ENCODE measurements around the gene OLA1. TPM values are rescaled to one million over a fixed set of nuclear protein-coding genes. Genes with fewer than 3 reads are reported as not detected.

OLA1 gene
- polyA plus RNA-seq, 1 experiment: 36.7 TPM

GRCh38 chr2:174076975-174077374 lies 171.4 kb downstream of the OLA1 start:
- ChIA-PET POLR2A (no interaction called here), CTCF (no interaction called here)
- no peak for TF ChIP-seq CTCF (IDR thresholded peaks at IDR 0.05; ENCODE audit: insufficient read depth, low read depth, low read length)
- no peak overlapping the region for H3K4me3 ChIP-seq (ENCODE audit: low read depth, low read length)
- no peaks in the 10 kb centered on the region for H3K27me3 ChIP-seq (ENCODE audit: control insufficient read depth, insufficient read depth, low read length)
- DNase-seq (ENCODE audit: low read depth): no peak
- H3K36me3 ChIP-seq (ENCODE audit: control insufficient read depth, insufficient read depth, low read length): no peaks in the 10 kb centered on the region

- no peak for DNase-seq (ENCODE audit: low read depth)
- H3K4me3 ChIP-seq (ENCODE audit: low read depth, low read length): no peak overlapping the region
- no peak for TF ChIP-seq CTCF (IDR thresholded peaks at IDR 0.05; ENCODE audit: insufficient read depth, low read depth, low read length)
- H3K27me3 ChIP-seq (ENCODE audit: control insufficient read depth, insufficient read depth, low read length): no peaks in the 10 kb centered on the region
- no peaks in the 10 kb centered on the region for H3K36me3 ChIP-seq (ENCODE audit: control insufficient read depth, insufficient read depth, low read length)
- CTCF ChIA-PET: no interaction called here
- POLR2A ChIA-PET: no interaction called here
Observed at GRCh38 chr2:174076040-174076439, 172.3 kb downstream of the OLA1 start.

- Histone ChIP-seq H3K27me3 (ENCODE audit: control insufficient read depth, insufficient read depth, low read length) (no peaks in the 10 kb centered on the region), H3K36me3 (ENCODE audit: control insufficient read depth, insufficient read depth, low read length) (no peaks in the 10 kb centered on the region), H3K4me3 (ENCODE audit: low read depth, low read length) (no peak overlapping the region)
- ChIA-PET POLR2A (no interaction called here), CTCF (no interaction called here)
- TF ChIP-seq CTCF (IDR thresholded peaks at IDR 0.05; ENCODE audit: insufficient read depth, low read depth, low read length): no peak
- no peak for DNase-seq (ENCODE audit: low read depth)
Observed at GRCh38 chr2:174074831-174075230, 173.5 kb downstream of the OLA1 start.

- no peak for DNase-seq (ENCODE audit: low read depth)
- no peaks in the 10 kb centered on the region for H3K36me3 ChIP-seq (ENCODE audit: control insufficient read depth, insufficient read depth, low read length)
- no peaks in the 10 kb centered on the region for H3K27me3 ChIP-seq (ENCODE audit: control insufficient read depth, insufficient read depth, low read length)
- ChIA-PET POLR2A (no interaction called here), CTCF (no interaction called here)
- H3K4me3 ChIP-seq (ENCODE audit: low read depth, low read length): no peak overlapping the region
- no peak for TF ChIP-seq CTCF (IDR thresholded peaks at IDR 0.05; ENCODE audit: insufficient read depth, low read depth, low read length)
Observed at GRCh38 chr2:174072857-174073256, 175.5 kb downstream of the OLA1 start.

- no peak for TF ChIP-seq CTCF (IDR thresholded peaks at IDR 0.05; ENCODE audit: insufficient read depth, low read depth, low read length)
- H3K4me3 ChIP-seq (ENCODE audit: low read depth, low read length): no peak overlapping the region
- ChIA-PET POLR2A (no interaction called here), CTCF (no interaction called here)
- no peaks in the 10 kb centered on the region for H3K27me3 ChIP-seq (ENCODE audit: control insufficient read depth, insufficient read depth, low read length)
- no peak for DNase-seq (ENCODE audit: low read depth)
- no peaks in the 10 kb centered on the region for H3K36me3 ChIP-seq (ENCODE audit: control insufficient read depth, insufficient read depth, low read length)
Observed at GRCh38 chr2:174072069-174072468, 176.3 kb downstream of the OLA1 start.

Measured in BJ (cell line).